MM.1S (cell line): ENCODE measurements around the gene PLAC8L1.

Experiments
- EZH2 ChIP-seq: fragments of 300-600 bp; sonication (generic); optimal IDR thresholded peaks from 2 replicates; pipeline ENCODE3; 2017; ENCODE audit warnings: low read depth, mild to moderate bottlenecking, antibody characterized with exemption, low read length, mixed read lengths
- TF ChIP-seq, protein P1 (sequence below): fragments of 300-600 bp; sonication (generic); IDR thresholded peaks from 2 replicates; pipeline ENCODE4 v1.5.1; 2016; ENCODE audit warnings: antibody characterized with exemption, low read length, mixed read lengths

- TF ChIP-seq, protein P1, sequence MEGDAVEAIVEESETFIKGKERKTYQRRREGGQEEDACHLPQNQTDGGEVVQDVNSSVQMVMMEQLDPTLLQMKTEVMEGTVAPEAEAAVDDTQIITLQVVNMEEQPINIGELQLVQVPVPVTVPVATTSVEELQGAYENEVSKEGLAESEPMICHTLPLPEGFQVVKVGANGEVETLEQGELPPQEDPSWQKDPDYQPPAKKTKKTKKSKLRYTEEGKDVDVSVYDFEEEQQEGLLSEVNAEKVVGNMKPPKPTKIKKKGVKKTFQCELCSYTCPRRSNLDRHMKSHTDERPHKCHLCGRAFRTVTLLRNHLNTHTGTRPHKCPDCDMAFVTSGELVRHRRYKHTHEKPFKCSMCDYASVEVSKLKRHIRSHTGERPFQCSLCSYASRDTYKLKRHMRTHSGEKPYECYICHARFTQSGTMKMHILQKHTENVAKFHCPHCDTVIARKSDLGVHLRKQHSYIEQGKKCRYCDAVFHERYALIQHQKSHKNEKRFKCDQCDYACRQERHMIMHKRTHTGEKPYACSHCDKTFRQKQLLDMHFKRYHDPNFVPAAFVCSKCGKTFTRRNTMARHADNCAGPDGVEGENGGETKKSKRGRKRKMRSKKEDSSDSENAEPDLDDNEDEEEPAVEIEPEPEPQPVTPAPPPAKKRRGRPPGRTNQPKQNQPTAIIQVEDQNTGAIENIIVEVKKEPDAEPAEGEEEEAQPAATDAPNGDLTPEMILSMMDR = no peak
- no peak for TF ChIP-seq EZH2
Observed at GRCh38 chr5:146073239-146073900, 32.0 kb downstream of the PLAC8L1 start.
